CD4-positive, CD25-positive, alpha-beta regulatory T cell (primary cell): Measurements from ENCODE around the gene TTC1. TPM values are rescaled to one million over a fixed set of nuclear protein-coding genes. Genes with fewer than 3 reads are reported as not detected.

Experiments
- ATAC-seq, 2 donors: fragments of 150-1000 bp; cut with Tn5 transposase; one replicate each; pipeline ENCODE4 v1.10.0; 2021; ENCODE audit warnings: low read depth in 2 of 2, moderate number of reproducible peaks in 2 of 2, moderate library complexity in 1 of 2
- DNase-seq, 3 donors: peaks; one replicate each; pipeline versions ENCODE4 v3.0.0 to v3.0.0-alpha.2; 2012 to 2022; ENCODE audit warnings: mixed read lengths in 1 of 3
- H3K27ac ChIP-seq: one replicate; pipeline ENCODE4 v1.7.0; 2013; ENCODE audit warnings: mild to moderate bottlenecking, low read length; ENCODE audit not compliant: insufficient read depth, poor library complexity, severe bottlenecking
- H3K27me3 ChIP-seq: one replicate; pipeline ENCODE4 v1.7.0; 2013; ENCODE audit warnings: low read length; ENCODE audit not compliant: control insufficient read depth, insufficient read depth
- H3K36me3 ChIP-seq: one replicate; pipeline ENCODE4 v1.7.0; 2013; ENCODE audit warnings: mild to moderate bottlenecking, low read length, moderate library complexity; ENCODE audit not compliant: control insufficient read depth, insufficient read depth
- H3K4me1 ChIP-seq: 2 replicates; pipeline ENCODE4 v1.7.0; 2013; ENCODE audit warnings: mild to moderate bottlenecking, low read length; ENCODE audit not compliant: insufficient read depth, control insufficient read depth, poor library complexity, severe bottlenecking
- H3K4me3 ChIP-seq: one replicate; pipeline ENCODE4 v1.7.0; 2013; ENCODE audit warnings: low read depth, mild to moderate bottlenecking, low read length, moderate library complexity
- H3K9me3 ChIP-seq, 2 experiments: 1 replicate in 1 of 2; 2 replicates in 1 of 2; pipeline ENCODE4 v1.7.0; 2013; ENCODE audit warnings: low read length in 2 of 2, mild to moderate bottlenecking in 1 of 2, moderate library complexity in 1 of 2; ENCODE audit not compliant: control insufficient read depth in 2 of 2
- H3K27ac Mint-ChIP-seq, 3 donors: one replicate each; pipeline ENCODE4 v1.8.0; 2020 to 2022; ENCODE audit warnings: mild to moderate bottlenecking in 3 of 3, mixed read lengths in 3 of 3, moderate library complexity in 2 of 3
- H3K27me3 Mint-ChIP-seq: one replicate; pipeline ENCODE4 v1.8.0; 2022; ENCODE audit warnings: mild to moderate bottlenecking, mixed read lengths
- H3K36me3 Mint-ChIP-seq: one replicate; pipeline ENCODE4 v1.8.0; 2020; ENCODE audit warnings: mixed read lengths
- H3K4me1 Mint-ChIP-seq, 4 donors: one replicate each; pipeline ENCODE4 v1.8.0; 2020 to 2022; ENCODE audit warnings: mixed read lengths in 4 of 4, mild to moderate bottlenecking in 1 of 4
- H3K4me3 Mint-ChIP-seq, 4 donors: one replicate each; pipeline ENCODE4 v1.8.0; 2020 to 2022; ENCODE audit warnings: mild to moderate bottlenecking in 4 of 4, mixed read lengths in 4 of 4, moderate library complexity in 3 of 4
- H3K9me3 Mint-ChIP-seq, 7 donors: one replicate each; pipeline ENCODE4 v1.8.0; 2020 to 2022; ENCODE audit warnings: mixed read lengths in 7 of 7, mild to moderate bottlenecking in 3 of 7, moderate library complexity in 2 of 7
- polyA plus RNA-seq, 4 donors: library from polyadenylated mRNA; unstranded; fragments of 300-500 nt; fragmentation: Illumina TruSeq; gene quantifications; one replicate each; pipeline ENCODE4 v1.2.3, GENCODE V29; 2021
- total RNA-seq: library from RNA; stranded (reverse); gene quantifications from one replicate; pipeline ENCODE4 v1.2.3, GENCODE V29; 2022

TTC1 gene
- total and polyA plus RNA-seq, 5 donors from 2014 or later, result 33.6 to 118 (median 105) TPM

DNA sequence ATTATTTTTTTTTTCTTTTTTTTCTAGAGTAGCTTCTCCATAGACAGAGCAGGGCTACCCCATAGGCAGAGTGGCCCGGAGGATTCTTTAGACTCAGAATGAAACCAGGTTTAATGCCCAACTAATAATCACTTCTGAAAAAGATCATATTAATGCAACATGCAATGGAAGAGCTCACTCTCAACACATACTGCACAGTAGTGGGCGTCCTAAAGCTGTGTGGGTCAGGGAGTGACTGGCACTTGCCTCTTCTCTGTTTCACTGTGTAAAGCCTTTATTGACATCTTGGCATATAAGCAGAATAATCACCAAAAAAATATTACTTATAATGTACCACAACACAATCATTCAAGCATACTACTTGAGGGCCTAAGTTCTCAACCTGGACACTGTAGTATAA lies 99.2 kb downstream of the TTC1 start:
- Mint-ChIP-seq H3K27ac (peak overlapping the region in 1 of 3 donors; percentile 38), H3K4me1 (peaks cover 16 to 45% (median 30%) of the 10 kb centered on the region in 4 donors)

More for the DNA sequence above, 99.2 kb downstream of the TTC1 start:
- H3K36me3 Mint-ChIP-seq, result peaks cover 24% of the 10 kb centered on the region
- H3K9me3 ChIP-seq, result no peaks in the 10 kb centered on the region
- H3K4me1 ChIP-seq, result no peaks in the 10 kb centered on the region
- no peaks in the 10 kb centered on the region for H3K27me3 Mint-ChIP-seq
- no peaks in the 10 kb centered on the region for H3K27me3 ChIP-seq
- no peak overlapping the region for H3K27ac ChIP-seq
- peaks cover 33% of the 10 kb centered on the region for H3K36me3 ChIP-seq
- no peak overlapping the region for H3K4me3 Mint-ChIP-seq
- DNase-seq (no peak), ATAC-seq (no peak)
- no peaks in the 10 kb centered on the region for H3K9me3 Mint-ChIP-seq
- H3K4me3 ChIP-seq, result no peak overlapping the region

Other genes starting within 250 kb of the TTC1 start
- not detected for gene ADRA1B, start 92.7 kb upstream of the TTC1 start, total RNA-seq
- gene ADRA1B, start 92.7 kb upstream of the TTC1 start, polyA plus RNA-seq, result not detected
- 28.2 TPM for gene PWWP2A, start 110.3 kb downstream of the TTC1 start, total RNA-seq
- 10 to 100 TPM; 22.9 to 35.0 (median 24.0) TPM for gene PWWP2A, start 110.3 kb downstream of the TTC1 start, polyA plus RNA-seq
- gene FABP6, start 220.4 kb downstream of the TTC1 start, total RNA-seq, result not detected
- gene FABP6, start 220.4 kb downstream of the TTC1 start, polyA plus RNA-seq, result not detected